GM18907 (cell line): Measurements from ENCODE around the gene RRP15.
A peak's percentile ranks its signal among the peaks of the same experiment; 100 is the strongest.

Source experiments
- ATAC-seq: cut with Tn5 transposase; IDR thresholded peaks from one replicate; pipeline ENCODE4 v1.9.1; 2021; ENCODE audit warnings: mild to moderate bottlenecking, moderate library complexity; ENCODE audit not compliant: unreplicated experiment

RRP15 gene

GRCh38 chr1:218339267-218339831 is 54.3 kb downstream of the RRP15 start:
- peak; percentile 65 for ATAC-seq

- no peak for ATAC-seq
Measured at GRCh38 chr1:218341325-218341724, 56.2 kb downstream of the RRP15 start.

DNA sequence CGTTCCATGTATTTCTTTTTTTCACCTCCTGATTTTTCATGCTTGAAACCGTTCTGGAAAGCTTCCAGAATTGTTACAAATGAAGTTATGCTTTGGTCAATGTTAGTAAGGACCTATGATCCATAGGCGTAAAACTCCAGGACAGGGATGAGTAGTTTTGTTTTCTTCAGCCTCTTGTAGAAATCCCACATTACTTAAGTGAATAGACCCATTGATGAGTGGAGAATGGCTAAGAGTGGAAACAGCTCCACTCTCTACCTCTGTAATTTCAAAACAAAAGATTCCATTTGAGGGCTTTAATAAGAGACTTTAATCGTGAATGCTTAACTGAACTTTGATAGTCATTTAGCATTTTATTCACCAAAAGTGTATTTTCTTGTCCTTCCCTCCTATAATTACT is 57.0 kb downstream of the RRP15 start:
- no peak for ATAC-seq

DNA sequence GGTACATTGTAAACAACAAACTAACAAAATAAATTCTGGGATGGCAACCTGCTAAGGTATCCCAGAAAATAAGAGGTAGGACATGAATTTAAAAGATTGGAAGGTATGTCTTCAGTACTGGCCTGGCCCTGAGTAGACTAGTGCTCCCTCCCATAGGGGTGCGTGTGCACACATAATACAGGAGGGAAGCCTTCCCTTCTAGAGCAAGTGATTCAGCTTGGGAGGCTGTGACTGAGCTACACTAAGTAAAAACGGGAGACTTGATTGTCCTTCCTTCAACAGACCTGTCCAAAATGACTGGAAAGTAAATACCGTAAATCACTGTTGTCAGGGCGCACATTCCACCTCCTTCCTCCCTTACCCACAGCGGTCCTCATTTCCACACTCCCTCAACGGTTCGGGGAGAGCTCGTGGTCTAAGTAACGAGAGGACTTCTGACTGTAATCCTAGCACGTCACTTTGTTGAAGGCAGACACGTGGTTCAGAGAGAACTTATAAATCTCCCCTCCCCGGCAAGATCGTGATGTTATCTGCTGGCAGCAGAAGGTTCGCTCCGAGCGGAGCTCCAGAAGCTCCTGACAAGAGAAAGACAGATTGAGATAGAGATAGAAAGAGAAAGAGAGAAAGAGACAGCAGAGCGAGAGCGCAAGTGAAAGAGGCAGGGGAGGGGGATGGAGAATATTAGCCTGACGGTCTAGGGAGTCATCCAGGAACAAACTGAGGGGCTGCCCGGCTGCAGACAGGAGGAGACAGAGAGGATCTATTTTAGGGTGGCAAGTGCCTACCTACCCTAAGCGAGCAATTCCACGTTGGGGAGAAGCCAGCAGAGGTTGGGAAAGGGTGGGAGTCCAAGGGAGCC is 60.0 kb downstream of the RRP15 start, which contains the start of gene TGFB2:
Gene TGFB2 (plus strand): TSS at position 523 of the 859 bp plus-strand sequence. CDS start 1,366 bp downstream, outside the sequence.
- ATAC-seq = peak; percentile 47

DNA sequence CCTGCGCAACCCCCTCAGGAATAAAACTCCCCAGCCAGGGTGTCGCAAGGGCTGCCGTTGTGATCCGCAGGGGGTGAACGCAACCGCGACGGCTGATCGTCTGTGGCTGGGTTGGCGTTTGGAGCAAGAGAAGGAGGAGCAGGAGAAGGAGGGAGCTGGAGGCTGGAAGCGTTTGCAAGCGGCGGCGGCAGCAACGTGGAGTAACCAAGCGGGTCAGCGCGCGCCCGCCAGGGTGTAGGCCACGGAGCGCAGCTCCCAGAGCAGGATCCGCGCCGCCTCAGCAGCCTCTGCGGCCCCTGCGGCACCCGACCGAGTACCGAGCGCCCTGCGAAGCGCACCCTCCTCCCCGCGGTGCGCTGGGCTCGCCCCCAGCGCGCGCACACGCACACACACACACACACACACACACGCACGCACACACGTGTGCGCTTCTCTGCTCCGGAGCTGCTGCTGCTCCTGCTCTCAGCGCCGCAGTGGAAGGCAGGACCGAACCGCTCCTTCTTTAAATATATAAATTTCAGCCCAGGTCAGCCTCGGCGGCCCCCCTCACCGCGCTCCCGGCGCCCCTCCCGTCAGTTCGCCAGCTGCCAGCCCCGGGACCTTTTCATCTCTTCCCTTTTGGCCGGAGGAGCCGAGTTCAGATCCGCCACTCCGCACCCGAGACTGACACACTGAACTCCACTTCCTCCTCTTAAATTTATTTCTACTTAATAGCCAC is 60.7 kb downstream of the RRP15 start:
- peak; percentile 71 for ATAC-seq

- ATAC-seq = no peak
Measured at GRCh38 chr1:218346391-218347204, 61.5 kb downstream of the RRP15 start.

DNA sequence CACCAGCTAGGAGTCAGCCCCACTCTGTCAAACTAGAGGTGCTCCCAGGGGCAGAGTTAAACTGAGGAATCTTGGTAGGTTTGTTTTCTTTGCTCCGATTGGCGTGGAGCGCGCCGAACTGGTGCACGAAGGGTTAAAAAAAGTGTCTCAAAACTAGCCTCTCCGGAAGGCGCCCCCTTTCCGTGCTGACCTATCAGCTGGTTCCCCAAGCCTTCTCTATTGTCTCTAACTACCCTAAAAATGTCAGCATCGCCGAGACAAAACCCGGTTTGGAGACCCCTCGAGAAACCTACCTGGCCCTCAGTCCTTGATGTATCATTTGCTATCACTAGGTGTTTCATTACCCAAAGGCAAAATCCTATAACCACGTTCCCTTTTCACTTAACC is 62.2 kb downstream of the RRP15 start:
- no peak for ATAC-seq

DNA sequence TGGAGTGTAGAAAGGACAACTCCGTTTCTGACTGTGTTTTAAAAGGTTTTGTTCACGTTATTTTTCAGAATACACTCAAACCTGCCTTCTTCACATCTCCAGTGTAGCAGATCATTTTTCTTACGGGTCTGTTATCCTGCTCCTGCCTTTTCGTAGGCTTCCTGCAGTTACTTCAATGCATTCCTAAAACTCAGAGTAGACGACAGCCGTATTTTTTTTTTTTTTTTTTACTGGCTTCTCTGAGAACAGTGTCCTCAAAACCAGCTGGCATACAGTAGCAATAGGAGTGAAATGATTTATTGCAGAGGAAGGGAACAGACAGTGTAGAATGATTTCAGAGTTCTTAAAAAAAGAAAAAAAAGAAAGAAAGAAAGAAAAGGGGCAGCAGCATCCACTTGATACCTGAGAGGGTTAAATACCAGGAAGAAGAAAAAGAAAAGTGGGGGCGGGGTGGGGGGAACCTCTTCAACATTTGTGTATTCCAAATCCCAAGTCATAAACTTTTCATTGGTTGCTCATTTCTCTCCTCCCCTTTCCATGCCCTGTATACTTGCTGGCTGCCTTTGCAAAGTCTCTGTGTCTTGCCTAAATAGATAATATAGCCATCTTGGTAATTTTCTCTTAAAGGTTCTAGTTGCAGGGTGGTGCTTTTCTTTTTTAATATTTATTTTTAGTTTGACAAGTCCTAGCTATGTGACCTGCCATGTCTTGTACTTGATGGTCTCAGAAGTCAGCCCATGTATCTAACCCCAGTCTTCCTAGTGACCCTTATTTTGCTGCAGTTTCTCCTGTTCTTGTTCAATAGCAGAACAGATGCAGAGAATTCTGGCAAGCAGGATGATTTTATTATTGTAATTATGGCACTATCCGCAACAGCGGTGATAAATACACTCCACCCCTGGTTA is 62.9 kb downstream of the RRP15 start:
- ATAC-seq = no peak

DNA sequence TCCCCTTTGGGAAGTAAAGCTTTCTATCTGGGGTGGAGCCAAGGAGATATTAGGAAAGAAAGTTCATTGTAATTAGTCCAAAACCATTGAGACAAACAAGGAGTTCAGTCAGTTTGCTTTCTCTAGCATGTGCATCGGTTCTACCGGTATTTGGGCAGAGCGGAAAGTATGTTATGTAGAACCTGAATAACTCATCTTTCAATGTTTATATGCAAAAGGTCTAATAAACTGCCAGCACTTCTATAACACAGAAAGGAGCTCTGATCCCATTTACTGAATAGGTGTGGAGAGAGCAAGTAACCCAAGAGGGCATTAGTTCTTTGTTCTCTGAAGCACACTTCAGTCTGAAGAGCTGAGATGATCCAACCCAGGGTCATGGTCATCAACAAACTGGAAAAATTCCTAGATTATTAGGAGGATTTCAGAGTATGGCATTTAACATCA is 63.6 kb downstream of the RRP15 start:
- no peak for ATAC-seq

DNA sequence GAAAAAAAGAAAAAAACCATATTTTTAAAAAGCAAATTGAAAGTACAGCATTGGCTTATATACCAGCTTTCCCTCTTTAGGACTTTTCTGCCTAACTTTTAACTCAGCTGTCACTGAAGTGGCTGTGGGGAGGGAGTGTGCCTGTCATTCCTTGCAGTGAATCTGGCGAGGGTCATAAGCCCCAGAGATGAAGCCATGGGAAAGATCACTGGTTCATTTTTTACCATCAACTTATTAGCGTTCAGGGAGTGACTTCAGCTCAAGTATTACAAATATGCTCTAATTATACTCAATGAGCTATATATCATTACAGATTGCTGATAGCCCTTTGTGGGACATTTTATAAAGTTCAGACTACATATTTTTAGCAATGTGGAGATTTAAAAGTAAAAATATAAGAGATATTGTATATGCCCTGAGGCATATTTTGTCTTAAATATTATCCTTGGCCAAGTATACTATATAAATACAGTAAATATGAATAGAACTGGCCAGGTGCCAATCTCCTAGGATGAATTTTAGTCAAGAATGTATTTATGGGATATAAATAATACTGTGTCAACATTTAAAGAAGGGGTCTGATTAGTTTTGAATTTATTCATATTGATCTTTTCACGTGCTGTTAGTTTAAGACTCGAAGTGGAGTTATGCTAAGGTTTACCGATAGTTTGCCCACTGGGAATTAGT is 64.4 kb downstream of the RRP15 start:
- no peak for ATAC-seq

DNA sequence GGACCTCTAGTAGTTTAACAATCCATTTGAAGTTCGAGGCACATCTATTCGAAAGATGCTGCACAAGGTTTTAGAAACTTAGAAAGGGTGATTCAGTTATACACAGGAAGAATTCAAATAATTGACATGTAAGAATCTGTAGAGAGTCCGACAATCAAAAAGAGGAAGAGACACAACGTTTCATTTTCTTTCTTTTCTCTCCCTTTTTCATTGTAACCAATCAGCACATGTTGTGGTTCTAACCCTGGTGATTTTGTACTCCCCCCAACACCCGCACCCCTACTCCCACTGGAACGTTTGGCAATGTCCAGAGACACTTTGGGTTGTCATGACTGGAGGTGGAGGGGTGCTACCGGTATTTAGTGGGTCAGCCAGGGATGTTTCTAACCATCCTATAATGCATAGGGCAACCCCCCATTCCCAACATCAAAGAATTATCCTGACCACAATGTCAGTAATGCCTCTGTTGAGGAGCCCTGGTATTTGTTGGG is 65.0 kb downstream of the RRP15 start:
- ATAC-seq = no peak

- ATAC-seq = no peak
Measured at GRCh38 chr1:218350801-218351266, 65.7 kb downstream of the RRP15 start.

DNA sequence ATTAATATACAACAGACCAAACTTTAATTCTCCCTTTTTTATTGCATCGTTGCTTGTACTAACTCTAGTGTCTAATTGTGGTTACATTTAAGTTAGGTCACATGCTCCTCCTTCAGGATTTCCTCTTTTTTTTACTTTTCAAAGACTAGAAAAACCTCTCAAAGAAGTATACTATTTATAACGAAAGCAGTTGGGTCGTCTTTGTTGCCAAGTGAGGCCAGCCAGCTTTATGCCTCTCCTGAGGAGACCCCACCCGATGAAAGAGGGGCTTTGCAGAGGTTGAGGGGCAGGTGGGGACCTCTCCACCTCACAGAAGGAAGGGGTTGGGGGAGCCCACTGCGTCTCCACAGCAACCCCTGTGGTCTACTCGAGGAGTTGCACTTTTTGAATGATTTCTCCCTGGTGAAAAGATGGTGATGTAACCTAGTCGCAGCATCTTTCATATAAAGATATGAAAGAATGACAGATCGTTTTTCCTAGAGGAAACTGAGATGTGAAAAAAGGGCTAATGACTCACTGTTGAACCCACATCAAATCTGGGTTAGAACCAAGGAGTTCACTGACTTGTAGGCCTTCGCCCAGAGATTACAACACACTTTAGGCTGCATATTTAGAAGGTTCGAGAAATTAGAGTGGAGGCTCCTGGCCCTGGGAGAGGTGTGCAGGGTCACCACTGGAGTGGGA is 66.4 kb downstream of the RRP15 start:
- peak; percentile 67 for ATAC-seq

GRCh38 chr1:218352075-218352438 is 67.0 kb downstream of the RRP15 start:
- no peak for ATAC-seq

DNA sequence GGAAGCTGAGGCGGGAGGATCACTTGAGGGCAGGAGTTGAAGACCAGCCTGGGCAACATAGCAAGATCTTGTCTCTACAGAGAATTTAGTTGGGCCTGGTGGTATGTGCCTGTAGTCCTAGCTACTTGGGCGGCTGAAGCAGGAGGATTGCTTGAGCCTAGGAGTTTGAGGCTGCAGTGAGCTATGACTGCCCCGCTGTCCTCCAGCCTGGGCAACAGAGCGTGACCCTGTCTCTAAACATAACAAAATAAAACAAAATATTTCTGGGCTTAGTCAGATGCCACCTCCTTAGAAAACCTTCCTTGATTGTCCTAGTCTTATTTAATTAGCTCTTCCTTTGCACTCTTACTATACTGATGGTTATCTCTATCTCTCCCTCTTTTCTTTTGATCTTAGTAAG is 68.6 kb downstream of the RRP15 start:
- ATAC-seq = no peak

- ATAC-seq = no peak
Measured at GRCh38 chr1:218355278-218355677, 70.2 kb downstream of the RRP15 start.

- no peak for ATAC-seq
Measured at GRCh38 chr1:218357211-218357892, 72.3 kb downstream of the RRP15 start.

DNA sequence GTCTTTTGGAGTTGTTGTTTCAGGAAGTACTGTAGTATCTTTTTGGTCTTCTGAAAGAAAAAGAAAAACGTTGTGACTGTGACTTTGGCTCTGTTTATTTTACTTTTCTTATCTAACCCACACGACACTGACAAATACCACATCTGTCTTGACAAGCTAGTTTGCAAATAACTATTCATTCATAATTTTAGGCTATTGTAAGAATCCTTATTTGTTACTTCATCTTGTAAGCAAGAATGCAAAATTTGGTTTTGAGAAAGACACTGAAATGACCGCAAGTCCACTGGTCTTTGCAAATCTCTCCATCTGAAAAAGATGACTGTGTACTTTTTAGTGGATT is 72.8 kb downstream of the RRP15 start:
- no peak for ATAC-seq
